CD4-positive, alpha-beta T cell treated with Interleukin-6 for 4 hours (primary cell): ENCODE results near the gene SLC38A9.

Source experiments
- DNase-seq: peaks from one replicate; pipeline ENCODE4 v3.0.0-alpha.2; 2020; ENCODE audit warnings: mixed read lengths

The SLC38A9 gene

DNA sequence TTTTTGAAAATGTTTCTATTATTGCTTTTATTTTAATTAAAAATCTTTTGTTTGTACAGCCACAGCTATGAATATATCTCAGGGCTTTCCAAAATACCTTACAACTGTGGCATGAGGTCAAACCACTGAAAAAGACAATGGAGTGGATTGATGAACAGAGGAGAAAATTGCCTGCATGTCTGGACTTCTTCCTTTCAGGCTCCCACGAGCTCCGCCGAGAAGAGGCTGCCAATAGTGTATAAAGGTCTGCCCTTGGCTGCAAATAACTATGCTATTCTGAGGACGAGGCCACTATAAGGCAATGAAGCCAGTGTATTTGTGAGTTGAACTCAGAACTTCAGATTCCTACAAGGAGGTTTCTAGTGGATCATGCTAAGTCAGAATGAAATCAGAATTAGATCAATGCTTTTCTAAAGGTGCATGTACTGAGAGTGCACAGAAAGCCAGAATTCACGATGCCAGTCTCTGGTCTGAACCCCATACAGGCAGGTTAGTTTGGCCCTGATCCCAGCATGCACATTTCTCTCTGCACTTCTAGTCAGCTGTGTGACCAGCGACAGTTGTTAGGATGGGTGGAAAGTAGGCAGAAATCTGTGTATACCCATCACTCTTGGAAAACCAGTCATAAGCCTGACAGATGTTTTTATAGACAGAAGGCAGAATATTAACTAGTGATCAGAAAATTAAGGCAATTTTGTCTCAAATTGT, 134.6 kb downstream of the SLC38A9 start:
- DNase-seq, result no peak

DNA sequence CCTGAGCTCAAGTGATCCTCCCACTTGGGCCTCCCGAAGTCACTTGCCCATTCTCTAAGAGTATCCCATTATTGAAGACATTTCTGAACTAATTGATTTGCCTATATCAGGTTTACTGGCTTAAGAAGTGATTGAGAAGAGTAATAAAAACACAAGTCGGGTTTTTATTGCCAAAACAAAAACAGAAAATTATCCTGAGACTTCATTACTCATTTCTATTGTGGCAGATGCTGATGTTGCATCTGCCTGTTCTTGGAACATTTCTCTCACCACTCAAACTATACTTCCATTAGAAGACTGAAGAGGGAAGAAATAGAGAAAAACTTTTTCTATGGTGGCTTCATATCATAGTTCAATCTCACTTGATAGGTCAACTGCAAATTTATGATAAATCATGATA, 135.5 kb downstream of the SLC38A9 start:
- no peak for DNase-seq
